ENCODE measurements around the gene PSMD10.

PSMD10 gene

DNA sequence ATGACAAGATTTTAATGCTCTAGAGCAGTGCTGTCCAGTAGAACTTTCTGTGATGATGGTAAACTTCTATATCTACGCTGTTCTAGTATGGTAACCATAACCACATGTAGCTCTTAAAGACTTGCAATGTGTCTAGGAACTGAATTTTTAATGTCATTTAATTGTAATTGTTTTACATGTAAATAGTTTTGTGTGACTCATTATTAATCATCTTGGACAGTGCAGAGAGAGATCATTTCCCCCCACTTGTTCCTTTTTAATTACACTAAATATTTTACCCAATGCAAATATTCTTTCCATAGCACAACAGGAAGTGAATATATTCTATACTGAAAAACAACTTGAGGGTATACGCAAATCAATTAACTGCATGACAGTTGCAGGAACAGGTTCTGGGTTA is 6.0 kb upstream of the PSMD10 start:
- Histone ChIP-seq H3K4me3 (ENCODE audit: low read length in 2 of 2) (no peak overlapping the region), H4K8ac (ENCODE audit: low read depth, low read length) (no peak overlapping the region), H3K9me3 (replicated peaks in 1 of 2; ENCODE audit: control insufficient read depth in 2 of 2, insufficient read depth in 1 of 2, low read depth in 1 of 2, low read length in 2 of 2) (no peaks in the 10 kb centered on the region), H3K23ac (ENCODE audit: low read depth, low read length, poor library complexity) (no peak overlapping the region), H3K36me3 (replicated peaks in 1 of 2; ENCODE audit: control insufficient read depth in 2 of 2, insufficient read depth in 2 of 2, low read length in 2 of 2) (no peaks in the 10 kb centered on the region), H4K91ac (ENCODE audit: low read depth, low read length, poor library complexity) (no peak overlapping the region), H3K14ac (ENCODE audit: low read length) (no peak overlapping the region), H2BK15ac (ENCODE audit: low read length) (no peak overlapping the region), H3K27me3 (ENCODE audit: control insufficient read depth in 3 of 3, insufficient read depth in 3 of 3, low read depth in 1 of 3, low read length in 3 of 3) (no peaks in the 10 kb centered on the region), H3K4me1 (ENCODE audit: control insufficient read depth in 2 of 2, insufficient read depth in 1 of 2, low read depth in 1 of 2, low read length in 2 of 2) (no peaks in the 10 kb centered on the region), H3K79me1 (ENCODE audit: low read depth, low read length) (no peaks in the 10 kb centered on the region), H3K4ac (ENCODE audit: low read length) (no peak overlapping the region), H2BK120ac (ENCODE audit: low read depth, low read length) (no peak overlapping the region), H2BK12ac (ENCODE audit: low read length) (no peak overlapping the region), H3K18ac (ENCODE audit: low read length) (no peak overlapping the region), H3K27ac (replicated peaks; ENCODE audit: low read length) (no peak overlapping the region), H3K9ac (ENCODE audit: low read depth, low read length, poor library complexity) (no peak overlapping the region), H2BK5ac (ENCODE audit: low read length) (no peak overlapping the region), H2AFZ (ENCODE audit: low read length) (no peak overlapping the region), H2AK5ac (ENCODE audit: low read depth, low read length) (no peak overlapping the region), H3K4me2 (ENCODE audit: insufficient read depth, low read length, poor library complexity, severe bottlenecking) (no peak overlapping the region)
- no peak for DNase-seq (ENCODE audit: low spot score)
- WGBS, 2 donors (ENCODE audit: extremely low coverage in 2 of 2, insufficient read length in 2 of 2, insufficient replicate concordance in 1 of 2), result no CpG with 5 or more reads among the region's 2 CpGs

DNA sequence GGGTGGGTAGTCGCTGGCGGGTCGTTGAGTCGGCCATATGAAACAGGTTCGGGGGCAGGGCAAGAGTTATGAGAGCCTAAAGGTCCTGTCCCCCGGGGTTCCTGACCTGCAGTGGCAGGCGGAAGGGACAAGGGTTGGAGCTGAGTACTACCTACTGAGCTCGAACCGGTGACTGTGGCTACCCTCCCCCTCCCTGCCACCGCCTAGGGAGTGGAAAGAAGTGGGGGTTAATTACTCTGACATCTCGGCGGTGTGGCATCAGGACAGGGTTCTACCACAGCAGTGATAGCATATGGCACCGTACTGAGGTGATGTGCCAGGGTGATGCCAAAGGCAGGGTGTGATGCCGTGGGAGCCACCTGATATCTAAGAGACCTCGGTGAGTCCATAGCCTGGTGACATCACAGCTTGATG is 543 bp upstream of the PSMD10 start:
- DNase-seq (ENCODE audit: low spot score), result no peak
- no peak overlapping the region for H3K4ac ChIP-seq (ENCODE audit: low read length)
- H3K23ac ChIP-seq (ENCODE audit: low read depth, low read length, poor library complexity), result no peak overlapping the region
- H3K4me3 ChIP-seq (ENCODE audit: low read length in 2 of 2), result peak overlapping the region; percentile 70 to 85
- no peak overlapping the region for H2BK12ac ChIP-seq (ENCODE audit: low read length)
- no peak overlapping the region for H2BK15ac ChIP-seq (ENCODE audit: low read length)
- WGBS, 2 donors (ENCODE audit: extremely low coverage in 2 of 2, insufficient read length in 2 of 2, insufficient replicate concordance in 1 of 2), result no CpG with 5 or more reads among the region's 15 CpGs
- H3K27ac ChIP-seq (replicated peaks; ENCODE audit: low read length), result no peak overlapping the region
- no peak overlapping the region for H2BK120ac ChIP-seq (ENCODE audit: low read depth, low read length)
- no peak overlapping the region for H2AK5ac ChIP-seq (ENCODE audit: low read depth, low read length)
- H3K4me1 ChIP-seq (ENCODE audit: control insufficient read depth in 2 of 2, insufficient read depth in 1 of 2, low read depth in 1 of 2, low read length in 2 of 2), result peaks cover 0 to 2% of the 10 kb centered on the region in 2 donors
- H4K91ac ChIP-seq (ENCODE audit: low read depth, low read length, poor library complexity), result no peak overlapping the region
- peak overlapping the region; percentile 81 for H3K9ac ChIP-seq (ENCODE audit: low read depth, low read length, poor library complexity)
- peak overlapping the region; percentile 77 for H3K4me2 ChIP-seq (ENCODE audit: insufficient read depth, low read length, poor library complexity, severe bottlenecking)
- peak overlapping the region; percentile 81 for H2AFZ ChIP-seq (ENCODE audit: low read length)
- no peak overlapping the region for H3K14ac ChIP-seq (ENCODE audit: low read length)
- no peak overlapping the region for H4K8ac ChIP-seq (ENCODE audit: low read depth, low read length)
- no peak overlapping the region for H3K18ac ChIP-seq (ENCODE audit: low read length)
- H2BK5ac ChIP-seq (ENCODE audit: low read length), result no peak overlapping the region
- H3K79me1 ChIP-seq (ENCODE audit: low read depth, low read length), result peaks cover 2% of the 10 kb centered on the region
- H3K9me3 ChIP-seq (replicated peaks in 1 of 2; ENCODE audit: control insufficient read depth in 2 of 2, insufficient read depth in 1 of 2, low read depth in 1 of 2, low read length in 2 of 2), result no peaks in the 10 kb centered on the region
- H3K27me3 ChIP-seq (ENCODE audit: control insufficient read depth in 3 of 3, insufficient read depth in 3 of 3, low read depth in 1 of 3, low read length in 3 of 3), result no peaks in the 10 kb centered on the region
- H3K36me3 ChIP-seq (replicated peaks in 1 of 2; ENCODE audit: control insufficient read depth in 2 of 2, insufficient read depth in 2 of 2, low read length in 2 of 2), result peaks cover 0 to 18% of the 10 kb centered on the region in 2 donors

DNA sequence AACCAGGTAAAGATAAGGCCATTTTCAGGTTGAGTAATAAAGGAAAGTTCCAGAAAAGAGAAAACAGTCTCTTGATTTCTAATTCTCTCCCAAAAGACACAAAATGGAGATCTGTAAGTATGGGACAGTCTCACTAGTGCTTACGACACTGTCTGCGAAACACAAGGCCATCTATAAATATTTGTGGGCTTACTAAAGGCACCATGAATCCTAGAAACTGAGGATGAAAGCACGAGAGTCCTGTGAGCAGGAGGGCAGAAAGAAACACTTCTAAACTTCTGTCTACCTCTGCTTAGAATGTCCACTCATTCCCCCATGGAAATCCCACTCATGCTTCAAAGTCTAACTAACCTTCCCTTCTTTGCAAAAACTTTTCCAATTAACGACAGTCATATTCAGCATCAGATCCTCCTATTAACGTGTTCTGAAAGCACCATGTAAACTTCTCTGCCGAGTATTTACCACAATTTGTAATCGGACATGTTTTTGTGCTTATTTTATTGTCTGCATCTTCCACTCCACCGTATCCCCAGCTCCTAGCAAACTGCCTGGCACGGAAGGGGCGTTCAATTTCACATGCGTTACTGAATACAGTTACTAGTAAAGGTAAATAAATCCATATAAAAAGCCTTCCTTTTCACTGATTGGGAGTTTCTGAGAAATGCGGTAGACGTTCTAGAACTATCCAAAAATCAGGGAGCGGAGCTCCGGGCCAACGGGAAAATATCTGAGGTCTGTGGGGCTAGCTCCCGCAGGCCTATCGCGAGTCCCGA is 665 bp downstream of the PSMD10 start:
- Histone ChIP-seq H3K79me1 (ENCODE audit: low read depth, low read length) (peaks cover 2% of the 10 kb centered on the region), H3K27me3 (ENCODE audit: control insufficient read depth in 3 of 3, insufficient read depth in 3 of 3, low read depth in 1 of 3, low read length in 3 of 3) (no peaks in the 10 kb centered on the region), H3K9me3 (replicated peaks in 1 of 2; ENCODE audit: control insufficient read depth in 2 of 2, insufficient read depth in 1 of 2, low read depth in 1 of 2, low read length in 2 of 2) (no peaks in the 10 kb centered on the region)

DNA sequence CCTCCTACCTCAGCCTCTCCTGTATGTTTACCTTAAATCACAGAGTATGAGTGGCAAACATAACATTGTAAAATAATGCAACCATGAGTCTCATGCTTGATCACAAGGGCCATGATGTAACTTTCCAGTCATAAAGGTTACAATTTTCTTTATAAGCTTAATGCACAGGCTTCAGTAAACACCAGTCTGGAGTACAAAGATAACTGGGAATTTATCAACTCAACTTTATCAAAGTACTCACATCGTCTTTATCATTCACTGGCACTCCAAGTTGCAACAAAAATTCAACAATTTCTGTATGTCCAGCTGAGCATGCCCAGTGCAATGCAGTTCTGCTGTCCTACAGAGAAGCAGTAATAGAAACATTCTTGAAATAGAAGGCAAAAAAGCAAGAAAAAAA is 2.8 kb downstream of the PSMD10 start:
- no peak overlapping the region for H2AK5ac ChIP-seq (ENCODE audit: low read depth, low read length)
- H3K27ac ChIP-seq (replicated peaks; ENCODE audit: low read length), result no peak overlapping the region
- H3K14ac ChIP-seq (ENCODE audit: low read length), result no peak overlapping the region
- peaks cover 0 to 2% of the 10 kb centered on the region in 2 donors for H3K4me1 ChIP-seq (ENCODE audit: control insufficient read depth in 2 of 2, insufficient read depth in 1 of 2, low read depth in 1 of 2, low read length in 2 of 2)
- no peak overlapping the region for H2BK5ac ChIP-seq (ENCODE audit: low read length)
- no peak overlapping the region for H3K9ac ChIP-seq (ENCODE audit: low read depth, low read length, poor library complexity)
- no peak overlapping the region for H2AFZ ChIP-seq (ENCODE audit: low read length)
- H3K4me2 ChIP-seq (ENCODE audit: insufficient read depth, low read length, poor library complexity, severe bottlenecking), result no peak overlapping the region
- no peaks in the 10 kb centered on the region for H3K27me3 ChIP-seq (ENCODE audit: control insufficient read depth in 3 of 3, insufficient read depth in 3 of 3, low read depth in 1 of 3, low read length in 3 of 3)
- no peak overlapping the region for H2BK15ac ChIP-seq (ENCODE audit: low read length)
- H3K18ac ChIP-seq (ENCODE audit: low read length), result no peak overlapping the region
- H3K9me3 ChIP-seq (replicated peaks in 1 of 2; ENCODE audit: control insufficient read depth in 2 of 2, insufficient read depth in 1 of 2, low read depth in 1 of 2, low read length in 2 of 2), result no peaks in the 10 kb centered on the region
- H3K4me3 ChIP-seq (ENCODE audit: low read length in 2 of 2), result no peak overlapping the region
- WGBS, 2 donors (ENCODE audit: extremely low coverage in 2 of 2, insufficient read length in 2 of 2, insufficient replicate concordance in 1 of 2), result no CpG with 5 or more reads among the region's 1 CpG
- no peak for DNase-seq (ENCODE audit: low spot score)
- H3K4ac ChIP-seq (ENCODE audit: low read length), result no peak overlapping the region
- no peak overlapping the region for H4K91ac ChIP-seq (ENCODE audit: low read depth, low read length, poor library complexity)
- H3K36me3 ChIP-seq (replicated peaks in 1 of 2; ENCODE audit: control insufficient read depth in 2 of 2, insufficient read depth in 2 of 2, low read length in 2 of 2), result peaks cover 0 to 44% of the 10 kb centered on the region in 2 donors
- no peak overlapping the region for H2BK120ac ChIP-seq (ENCODE audit: low read depth, low read length)
- H3K79me1 ChIP-seq (ENCODE audit: low read depth, low read length), result peaks cover 2% of the 10 kb centered on the region
- no peak overlapping the region for H2BK12ac ChIP-seq (ENCODE audit: low read length)
- H4K8ac ChIP-seq (ENCODE audit: low read depth, low read length), result no peak overlapping the region
- H3K23ac ChIP-seq (ENCODE audit: low read depth, low read length, poor library complexity), result no peak overlapping the region

More for the DNA sequence above, 665 bp downstream of the PSMD10 start:
- H2BK12ac ChIP-seq (ENCODE audit: low read length), result no peak overlapping the region
- peak overlapping the region; percentile 40 for H3K4me2 ChIP-seq (ENCODE audit: insufficient read depth, low read length, poor library complexity, severe bottlenecking)
- no peak overlapping the region for H3K18ac ChIP-seq (ENCODE audit: low read length)
- WGBS, 2 donors (ENCODE audit: extremely low coverage in 2 of 2, insufficient read length in 2 of 2, insufficient replicate concordance in 1 of 2), result no CpG with 5 or more reads among the region's 20 CpGs
- H2BK5ac ChIP-seq (ENCODE audit: low read length), result no peak overlapping the region
- H3K9ac ChIP-seq (ENCODE audit: low read depth, low read length, poor library complexity), result no peak overlapping the region
- peak overlapping the region; percentile 70 to 95 for H3K4me3 ChIP-seq (ENCODE audit: low read length in 2 of 2)
- H2AFZ ChIP-seq (ENCODE audit: low read length), result peak overlapping the region; percentile 88
- H3K36me3 ChIP-seq (replicated peaks in 1 of 2; ENCODE audit: control insufficient read depth in 2 of 2, insufficient read depth in 2 of 2, low read length in 2 of 2), result peaks cover 0 to 29% of the 10 kb centered on the region in 2 donors
- no peak overlapping the region for H4K91ac ChIP-seq (ENCODE audit: low read depth, low read length, poor library complexity)
- H3K4ac ChIP-seq (ENCODE audit: low read length), result no peak overlapping the region
- no peak overlapping the region for H2AK5ac ChIP-seq (ENCODE audit: low read depth, low read length)
- H3K14ac ChIP-seq (ENCODE audit: low read length), result no peak overlapping the region
- H3K27ac ChIP-seq (replicated peaks; ENCODE audit: low read length), result no peak overlapping the region
- H2BK15ac ChIP-seq (ENCODE audit: low read length), result no peak overlapping the region
- H2BK120ac ChIP-seq (ENCODE audit: low read depth, low read length), result no peak overlapping the region
- no peak overlapping the region for H4K8ac ChIP-seq (ENCODE audit: low read depth, low read length)
- no peak overlapping the region for H3K23ac ChIP-seq (ENCODE audit: low read depth, low read length, poor library complexity)
- peaks cover 0 to 2% of the 10 kb centered on the region in 2 donors for H3K4me1 ChIP-seq (ENCODE audit: control insufficient read depth in 2 of 2, insufficient read depth in 1 of 2, low read depth in 1 of 2, low read length in 2 of 2)
- DNase-seq (ENCODE audit: low spot score), result no peak
